Heart left ventricle (tissue), 13 donors: ENCODE results near the gene MACROH2A2.

Experiments
- CTCF ChIP-seq, 12 donors: fragments of 200-600 bp; sonication (generic) in 4 of 12; IDR thresholded peaks; one replicate each; pipeline versions ENCODE4 v1.5.0 to v1.8.0; 2018 to 2022; ENCODE audit warnings: antibody characterized with exemption in 12 of 12, mild to moderate bottlenecking in 5 of 12
- POLR2A ChIP-seq, 2 donors: fragments of 450-650 bp; IDR thresholded peaks; one replicate each; pipeline ENCODE4 v1.6.1; 2017; ENCODE audit warnings: antibody characterized with exemption in 2 of 2, mild to moderate bottlenecking in 2 of 2, moderate library complexity in 2 of 2
- donor health status: ischemic (EF 13 %, LVEDD 7.1; RV severe dilation, severe dysfunction).
- donor health status: DM: no; HTN: yes; CAD: no.
- donor health status: DM: no; HTN: no; CAD: no.
- donor health status: ischemic (EF 25% LVEDD 6.9; RV normal size, moderate dysfunction).
- donor health status: ischemic (EF 25% LVEDD 5.7; RV mildly dilated, moderate dysfunction).
- donor health status: ischemic (EF 35%, LVEDD 5.7; RV mildly dilated, moderate dysfunction).
- donor health status: nonischemic (EF 11% LVEDD 7.7; RV severe dilation, severe dysfunction).
- donor health status: DM: yes; HTN: yes; CAD: no.
- donor health status: PGD.
- donor health status: ischemic (EF 29% LVEDD 5.4; RV normal size, mild dysfunction).
- donor health status: nonischemic (EF 23%, LVEDD 6.1; RV moderate dilation, normal function).

DNA sequence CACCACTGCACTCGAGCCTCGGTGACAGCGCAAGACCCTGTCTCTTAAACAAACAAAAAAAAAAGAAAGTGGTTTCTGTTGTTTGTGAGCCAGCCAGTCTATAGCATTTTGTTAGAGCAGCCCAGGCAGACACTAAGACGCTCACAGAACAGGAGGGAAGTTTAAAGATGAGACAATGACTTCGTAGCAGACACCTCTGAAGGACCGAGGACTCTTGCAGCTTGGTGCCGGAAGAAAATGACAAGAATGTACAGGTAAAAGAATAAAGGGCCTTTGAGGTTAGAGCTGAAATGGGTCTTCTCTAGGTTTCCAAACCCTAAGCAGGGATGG lies 39.7 kb downstream of the MACROH2A2 start:
- TF ChIP-seq CTCF (IDR thresholded peaks at IDR 0.05) (no peak), POLR2A (IDR thresholded peaks at IDR 0.05) (no peak)
